Astrocyte of the cerebellum (primary cell): ENCODE data around the gene DLG5.

Source experiments
- DNase-seq: peaks from one replicate; pipeline ENCODE4 v3.0.0-alpha.2; 2011; ENCODE audit warnings: low read depth
- H3K4me3 ChIP-seq: 2 replicates; pipeline ENCODE4 v1.5.1; 2011; ENCODE audit warnings: mild to moderate bottlenecking, low read depth, low read length, moderate library complexity
- in situ Hi-C: cut with HindIII; loops from 2 replicates; pipeline ENCODE4 v1.10.0; 2017; ENCODE audit warnings: low sequenced_read_pairs
- TF ChIP-seq, protein P1 (sequence below): IDR thresholded peaks from 2 replicates; pipeline ENCODE4 v1.5.1; 2012; ENCODE audit warnings: low read length, low read depth, moderate library complexity, mild to moderate bottlenecking; ENCODE audit errors: missing control alignments

DLG5 gene

DNA sequence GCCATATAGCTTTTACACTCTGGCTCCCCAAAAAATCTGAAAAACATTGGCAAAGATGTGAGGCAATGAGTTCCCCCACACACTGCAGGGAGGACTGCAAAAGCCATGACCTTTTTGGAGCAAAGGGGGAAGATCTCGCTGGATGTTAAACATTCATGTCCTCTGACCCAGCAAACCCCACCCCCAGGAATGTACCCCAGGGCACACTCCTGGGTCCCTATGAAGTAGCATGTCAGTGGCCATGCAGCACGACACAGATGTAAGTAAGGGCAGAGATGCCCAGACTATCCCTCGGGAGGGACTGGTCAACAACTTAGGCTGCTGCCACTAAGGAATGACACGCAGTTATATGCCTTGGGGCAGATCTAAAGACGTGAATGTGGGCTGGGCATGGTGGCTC lies 100.6 kb downstream of the DLG5 start:
- TF ChIP-seq, protein P1, sequence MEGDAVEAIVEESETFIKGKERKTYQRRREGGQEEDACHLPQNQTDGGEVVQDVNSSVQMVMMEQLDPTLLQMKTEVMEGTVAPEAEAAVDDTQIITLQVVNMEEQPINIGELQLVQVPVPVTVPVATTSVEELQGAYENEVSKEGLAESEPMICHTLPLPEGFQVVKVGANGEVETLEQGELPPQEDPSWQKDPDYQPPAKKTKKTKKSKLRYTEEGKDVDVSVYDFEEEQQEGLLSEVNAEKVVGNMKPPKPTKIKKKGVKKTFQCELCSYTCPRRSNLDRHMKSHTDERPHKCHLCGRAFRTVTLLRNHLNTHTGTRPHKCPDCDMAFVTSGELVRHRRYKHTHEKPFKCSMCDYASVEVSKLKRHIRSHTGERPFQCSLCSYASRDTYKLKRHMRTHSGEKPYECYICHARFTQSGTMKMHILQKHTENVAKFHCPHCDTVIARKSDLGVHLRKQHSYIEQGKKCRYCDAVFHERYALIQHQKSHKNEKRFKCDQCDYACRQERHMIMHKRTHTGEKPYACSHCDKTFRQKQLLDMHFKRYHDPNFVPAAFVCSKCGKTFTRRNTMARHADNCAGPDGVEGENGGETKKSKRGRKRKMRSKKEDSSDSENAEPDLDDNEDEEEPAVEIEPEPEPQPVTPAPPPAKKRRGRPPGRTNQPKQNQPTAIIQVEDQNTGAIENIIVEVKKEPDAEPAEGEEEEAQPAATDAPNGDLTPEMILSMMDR = no peak
- DNase-seq = no peak
- in situ Hi-C loops = no loop called here
- no peak overlapping the region for H3K4me3 ChIP-seq

DNA sequence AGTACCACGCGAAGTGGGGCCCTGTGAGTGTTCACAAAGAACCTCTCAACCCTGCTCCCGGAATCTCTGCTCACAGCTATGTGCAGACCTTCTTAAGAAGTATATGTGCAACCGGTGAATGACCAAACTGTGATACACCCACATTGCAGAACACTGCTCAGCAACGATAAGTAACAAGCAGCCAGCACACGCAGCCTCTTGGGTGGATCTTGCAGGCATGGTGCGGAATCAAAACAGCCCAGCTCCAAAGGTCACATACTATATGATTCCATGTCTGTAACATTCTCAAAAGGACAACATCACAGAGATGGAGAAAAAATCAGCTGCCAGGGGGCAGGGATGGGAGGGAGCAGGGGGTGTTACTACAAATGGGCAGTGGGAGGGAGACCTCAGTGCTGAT lies 101.6 kb downstream of the DLG5 start:
- no peak overlapping the region for H3K4me3 ChIP-seq
- in situ Hi-C loops = no loop called here
- TF ChIP-seq, protein P1 = no peak
- no peak for DNase-seq

DNA sequence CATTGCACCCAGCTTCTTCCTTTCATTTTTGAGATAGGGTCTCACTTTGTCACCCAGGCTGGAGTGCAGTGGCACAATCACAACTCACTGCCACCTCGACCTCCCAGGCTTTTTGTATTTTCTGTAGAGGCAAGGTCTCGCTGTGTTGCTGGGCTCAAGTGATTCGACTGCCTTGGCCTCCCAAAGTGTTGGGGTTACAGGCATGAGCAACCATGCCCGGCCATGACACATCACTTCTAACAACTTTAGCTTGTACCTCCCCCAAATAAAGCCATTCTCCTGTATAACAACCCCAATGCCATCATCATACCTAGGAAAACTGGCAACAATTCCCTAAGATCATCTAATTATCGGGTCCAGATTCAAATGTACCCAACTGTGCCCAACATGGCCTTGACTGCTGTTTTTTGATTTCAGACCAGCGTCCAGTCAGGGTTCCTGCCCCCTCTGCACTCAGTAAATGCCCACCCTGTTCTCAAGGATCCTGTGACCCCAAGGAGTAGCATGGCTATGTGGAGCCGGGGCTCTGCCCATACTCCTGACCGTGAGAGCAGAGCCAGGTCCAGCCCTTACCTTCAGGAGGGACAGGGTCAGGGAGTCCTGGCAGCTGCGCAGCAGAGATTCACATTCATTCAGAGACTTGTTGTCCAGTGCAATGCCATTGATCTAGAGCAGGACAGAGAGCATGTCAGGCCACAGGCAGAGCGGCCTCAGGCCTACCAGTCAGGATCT lies 102.6 kb downstream of the DLG5 start:
- DNase-seq = no peak
- H3K4me3 ChIP-seq = no peak overlapping the region
- in situ Hi-C loops = no loop called here
- TF ChIP-seq, protein P1 = no peak

DNA sequence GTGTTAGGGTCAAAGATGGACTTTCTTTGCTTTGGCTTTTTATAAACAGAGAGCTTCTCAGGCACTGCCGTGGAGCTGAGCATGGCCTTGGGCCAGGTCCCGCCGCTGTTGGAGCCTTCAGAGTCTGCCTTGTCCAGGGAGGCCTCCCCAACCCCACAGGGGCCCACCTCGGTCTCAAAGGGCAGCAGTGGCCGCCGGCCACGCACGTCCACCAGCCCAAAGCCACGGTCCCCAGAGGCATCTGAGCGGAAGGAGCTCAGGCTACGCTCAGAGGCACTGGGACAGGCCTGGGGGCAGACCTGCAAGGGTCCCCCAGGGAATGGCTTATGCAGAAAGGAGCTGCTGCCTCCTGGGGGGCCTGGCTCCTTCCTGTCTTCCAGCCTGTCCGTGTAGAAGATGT lies 105.0 kb downstream of the DLG5 start:
- H3K4me3 ChIP-seq = no peak overlapping the region
- no peak for DNase-seq
- in situ Hi-C loops = no loop called here
- TF ChIP-seq, protein P1 = no peak

DNA sequence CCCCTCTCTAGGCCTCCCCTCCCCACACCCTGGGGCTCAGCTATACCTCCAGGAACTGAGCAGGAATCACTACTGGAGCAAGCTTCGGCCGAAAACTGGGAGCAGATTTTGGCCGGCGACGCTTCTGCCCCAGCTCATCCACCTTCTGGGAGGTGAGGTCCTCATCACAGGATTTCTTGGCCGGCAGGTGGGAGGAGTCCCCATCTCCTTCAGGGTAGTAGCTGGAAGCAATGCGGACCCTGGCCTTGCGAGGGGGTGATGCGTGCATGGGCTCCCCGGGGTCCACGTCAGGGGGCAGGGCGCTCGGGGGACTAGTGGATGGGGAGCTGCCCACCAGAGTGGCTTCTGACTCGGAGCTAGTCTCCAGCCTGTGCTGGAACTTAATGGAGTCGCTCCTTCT lies 105.5 kb downstream of the DLG5 start:
- no peak for DNase-seq
- TF ChIP-seq, protein P1 = no peak
- in situ Hi-C loops = no loop called here
- H3K4me3 ChIP-seq = no peak overlapping the region

DNA sequence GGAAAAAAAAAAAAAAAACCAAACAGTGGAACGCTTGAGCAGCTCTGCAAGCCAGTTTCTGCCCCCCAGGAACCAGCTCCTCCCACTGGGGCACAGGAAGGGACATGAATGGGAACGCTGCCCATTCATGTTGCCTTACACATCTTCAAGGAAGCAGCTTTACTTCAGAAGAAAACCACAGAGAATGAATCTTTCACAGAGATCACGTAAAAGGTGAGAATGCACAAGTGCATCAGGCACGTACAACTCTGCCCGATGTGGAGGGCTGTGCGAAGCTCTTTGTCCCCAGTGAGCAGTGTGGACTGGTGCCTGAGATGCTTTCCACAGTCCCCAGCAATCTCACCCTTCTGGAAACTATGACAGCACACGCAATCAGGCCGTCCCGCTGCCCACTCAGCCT lies 106.2 kb downstream of the DLG5 start:
- no peak for DNase-seq
- TF ChIP-seq, protein P1 = no peak
- no peak overlapping the region for H3K4me3 ChIP-seq
- in situ Hi-C loops = no loop called here
